GM12878 (cell line): ENCODE measurements around the gene CREB3L1. TPM values are rescaled to one million over a fixed set of nuclear protein-coding genes. Genes with fewer than 3 reads are reported as not detected.
A peak's percentile ranks its signal among the peaks of the same experiment; 100 is the strongest.

ENCODE experiments used
- ATAC-seq: fragments of 200-7000 bp; cut with Tn5 transposase; 3 replicates; pipeline ENCODE4 v1.9.1; 2020; ENCODE audit warnings: mild to moderate bottlenecking, moderate library complexity
- BruUV-seq: library from RNA; stranded (reverse); fragments of 400-500 nt; replicated peaks from 2 replicates; lab custom pipeline; 2021; lab: Mats Ljungman, UMichigan
- CTCF ChIA-PET: fragments of 300-600 bp; sonication (Branson Sonifier 250); formaldehyde crosslinking; extraction: SDS; loops from one replicate; lab custom pipeline; 2021; ENCODE audit warnings: inconsistent platforms; lab: Yijun Ruan, JAX
- POLR2A ChIA-PET: fragments of 350-600 bp; formaldehyde crosslinking; extraction: SDS; loops from one replicate; lab custom pipeline; 2021; ENCODE audit warnings: inconsistent platforms; lab: Charles Lee
- RAD21 ChIA-PET: fragments of 300-600 bp; sonication (Branson Sonifier 250); formaldehyde crosslinking; loops from one replicate; lab custom pipeline; 2023; ENCODE audit warnings: antibody characterized with exemption; ENCODE audit not compliant: unreplicated experiment; lab: Charles Lee
- SMC1A ChIA-PET: fragments of 300-600 bp; sonication (Branson Sonifier 250); formaldehyde crosslinking; loops from one replicate; lab custom pipeline; 2023; ENCODE audit not compliant: unreplicated experiment, uncharacterized antibody; lab: Charles Lee
- DNase-seq: peaks from one replicate; pipeline ENCODE4 v3.0.0-alpha.2; 2011; ENCODE audit warnings: low read depth, low spot score
- FAIRE-seq: peaks from 3 replicates; lab custom pipeline; 2011; peaks lifted over from hg19 to GRCh38; lab: Jason Lieb, UNC
- H2AFZ ChIP-seq: 2 replicates; pipeline ENCODE4 v1.6.0; 2011; ENCODE audit warnings: low read depth, low read length, control low read depth; ENCODE audit not compliant: control insufficient read depth
- H3K27ac ChIP-seq: 2 replicates; pipeline ENCODE4 v1.5.1; 2011; ENCODE audit warnings: control low read depth; ENCODE audit not compliant: control insufficient read depth, insufficient read depth
- H3K27me3 ChIP-seq, 2 experiments: replicated peaks in 1 of 2; 2 replicates each; pipeline versions ENCODE4 v1.6.0 to v1.6.1; 2011; ENCODE audit warnings: low read length in 1 of 2; ENCODE audit not compliant: control insufficient read depth in 2 of 2, insufficient read depth in 2 of 2
- H3K36me3 ChIP-seq, 2 experiments: 2 replicates each; pipeline ENCODE4 v1.5.1; 2011; ENCODE audit warnings: low read length in 1 of 2; ENCODE audit not compliant: control insufficient read depth in 2 of 2, insufficient read depth in 2 of 2
- H3K4me1 ChIP-seq: 2 replicates; pipeline ENCODE4 v1.6.1; 2011; ENCODE audit warnings: mild to moderate bottlenecking, low read length, moderate library complexity, mixed read lengths; ENCODE audit not compliant: control insufficient read depth, insufficient read depth
- H3K4me2 ChIP-seq: 2 replicates; pipeline ENCODE4 v1.6.0; 2011; ENCODE audit warnings: control low read depth; ENCODE audit not compliant: control insufficient read depth, insufficient read depth
- H3K4me3 ChIP-seq: fragments of 200-600 bp; sonication (generic); 2 replicates; pipeline ENCODE4 v1.5.1; 2016
- H3K79me2 ChIP-seq: 2 replicates; pipeline ENCODE4 v1.6.0; 2011; ENCODE audit warnings: low read length; ENCODE audit not compliant: control insufficient read depth, insufficient read depth
- H3K9ac ChIP-seq: 2 replicates; pipeline ENCODE4 v1.8.0; 2011; ENCODE audit warnings: low read length, control low read depth, mixed read lengths; ENCODE audit not compliant: control insufficient read depth, insufficient read depth
- H3K9me3 ChIP-seq: replicated peaks from 3 replicates; pipeline ENCODE4 v1.5.1; 2011; ENCODE audit warnings: mild to moderate bottlenecking, low read length; ENCODE audit not compliant: control insufficient read depth, insufficient read depth
- H4K20me1 ChIP-seq: 2 replicates; pipeline ENCODE4 v1.6.0; 2011; ENCODE audit not compliant: control insufficient read depth, insufficient read depth
- BHLHE40 ChIP-seq, 2 experiments: fragments of 450-650 bp in 1 of 2; IDR thresholded peaks; 2 replicates each; pipeline ENCODE4 v1.6.1; 2011 to 2017; ENCODE audit warnings: low read depth in 2 of 2, borderline replicate concordance in 1 of 2, improper control_type of control experiment in 1 of 2, low read length in 1 of 2, mild to moderate bottlenecking in 1 of 2
- CBFB ChIP-seq: IDR thresholded peaks from 2 replicates; pipeline ENCODE4 v1.6.1; 2016; ENCODE audit warnings: antibody characterized with exemption, low read depth
- EP300 ChIP-seq, 2 experiments: fragments of 150-350 bp in 1 of 2; IDR thresholded peaks; 2 replicates each; pipeline ENCODE4 v1.6.1; 2011 to 2012; ENCODE audit warnings: low read depth in 2 of 2, low read length in 2 of 2, borderline replicate concordance in 1 of 2, improper control_type of control experiment in 1 of 2, inconsistent platforms in 1 of 2; ENCODE audit not compliant: control insufficient read depth in 1 of 2
- FOS ChIP-seq: IDR thresholded peaks from 3 replicates; pipeline ENCODE4 v1.6.1; 2011; ENCODE audit warnings: borderline replicate concordance; ENCODE audit not compliant: insufficient read length; ENCODE audit errors: extremely low read depth
- MLLT1 ChIP-seq: fragments of 450-650 bp; IDR thresholded peaks from 2 replicates; pipeline ENCODE4 v1.6.1; 2016; ENCODE audit warnings: mild to moderate bottlenecking
- NRF1 ChIP-seq: conservative IDR thresholded peaks from 2 replicates; pipeline ENCODE4 v1.6.1; 2011; ENCODE audit warnings: mild to moderate bottlenecking, low read depth, low read length, improper control_type of control experiment
- RCOR1 ChIP-seq: conservative IDR thresholded peaks from 2 replicates; pipeline ENCODE4 v1.6.1; 2012; ENCODE audit warnings: low read depth, low read length, improper control_type of control experiment
- SP1 ChIP-seq: IDR thresholded peaks from one replicate; pipeline ENCODE4 v1.6.1; 2011; ENCODE audit warnings: low read depth, low read length
- SPI1 ChIP-seq: IDR thresholded peaks from 2 replicates; pipeline ENCODE4 v1.6.1; 2011; ENCODE audit warnings: low read depth, mild to moderate bottlenecking, low read length, moderate library complexity, borderline replicate concordance; ENCODE audit not compliant: insufficient read depth
- SREBF2 ChIP-seq: IDR thresholded peaks from 2 replicates; pipeline ENCODE4 v1.6.1; 2012; ENCODE audit warnings: mild to moderate bottlenecking, low read length
- STAT3 ChIP-seq: IDR thresholded peaks from 2 replicates; pipeline ENCODE4 v1.6.1; 2011; ENCODE audit warnings: low read depth, low read length, improper control_type of control experiment
- YY1 ChIP-seq: IDR thresholded peaks from 2 replicates; pipeline ENCODE4 v1.6.1; 2011; ENCODE audit warnings: low read depth, mild to moderate bottlenecking, low read length
- ZNF207 ChIP-seq: fragments of 450-650 bp; IDR thresholded peaks from 2 replicates; pipeline ENCODE4 v1.6.1; 2014; ENCODE audit warnings: antibody characterized with exemption, mild to moderate bottlenecking, borderline replicate concordance
- WGBS: methylation state at CpG from one replicate; pipeline ENCODE4 v1.1.6; 2016; ENCODE audit warnings: low lambda C conversion rate; ENCODE audit not compliant: insufficient replicate concordance, insufficient coverage; ENCODE audit errors: missing lambda C conversion rate; 5-methylcytosine and 5-hydroxymethylcytosine counted together
- in situ Hi-C: fragments of 300-500 bp; cut with MboI; formaldehyde crosslinking; loops from 9 replicates; pipeline ENCODE4 v1.14.3; 2018; ENCODE audit warnings: mixed read lengths
- intact Hi-C: fragments of 100-400 bp; cut with micrococcal nuclease; formaldehyde crosslinking; loops from one replicate; pipeline ENCODE4 v1.14.2; 2022; ENCODE audit not compliant: unreplicated experiment
- polyA plus RNA-seq, 11 experiments: library from polyadenylated mRNA; depleted of rRNA in 4 of 11; unstranded in 6 of 11; stranded (reverse) in 5 of 11; fragments of >200 nt; fragmentation: Nextera tagmentation in 4 of 11; fragmentation: Illumina TruSeq in 1 of 11; extraction: Ambion mirVana in 4 of 11; extraction: Trizol in 1 of 11; gene quantifications; 1 replicate in 1 of 11; 2 replicates in 10 of 11; pipeline versions ENCODE4 v1.2.1 to v1.2.3, GENCODE V29; 2011 to 2016; ENCODE audit warnings: inconsistent platforms in 2 of 11, missing spikeins in 2 of 11, low read depth in 1 of 11
- total RNA-seq, 4 experiments: library from RNA; depleted of rRNA in 3 of 4; stranded (reverse); fragments of >200 nt in 3 of 4; fragmentation: Illumina TruSeq in 1 of 4; extraction: Trizol in 1 of 4; gene quantifications; 2 replicates each; pipeline versions ENCODE4 v1.2.1 to v1.2.3, GENCODE V29; 2013 to 2021
- TF ChIP-seq, protein P1 (sequence below): fragments of 450-650 bp; IDR thresholded peaks from 2 replicates; pipeline ENCODE4 v1.6.1; 2017; ENCODE audit warnings: borderline replicate concordance
- TF ChIP-seq, protein P2 (sequence below): IDR thresholded peaks from 2 replicates; pipeline ENCODE4 v1.6.1; 2011; ENCODE audit warnings: mild to moderate bottlenecking, low read depth, low read length, moderate library complexity; ENCODE audit not compliant: insufficient replicate concordance
- TF ChIP-seq, protein P3 (sequence below): fragments of 450-650 bp; IDR thresholded peaks from 2 replicates; pipeline ENCODE4 v1.6.1; 2016; ENCODE audit warnings: mild to moderate bottlenecking

Gene CREB3L1
- total and polyA plus RNA-seq, 10 of the 15 experiments (the other 5 are each of a cell fraction or from before 2014, with no cell fraction given) = 0.03 to 1.4 (median 0.22) TPM

- peak overlapping the region; percentile 58 for H2AFZ ChIP-seq
- intact Hi-C loops = loop anchor here (1.0 to 10.0 kb wide), 4 partner anchors 69 to 274 kb away; no protein-coding TSS in a partner anchor
- 0 out of 3 replicates have a peak, but pooled peaks cover 2% of the 10 kb centered on the region for H3K9me3 ChIP-seq
- ChIA-PET RAD21 (interaction anchor here (0.7 to 16.5 kb wide), 11 partner anchors 19 to 274 kb away, joined by 3 to 316 read pairs (median 3); no protein-coding TSS in a partner anchor), CTCF (interaction anchor here (0.6 to 17.5 kb wide), 40 partner anchors 8 to 440 kb away, joined by 3 to 626 read pairs (median 4); partner anchors contain the start of gene DGKZ), POLR2A (interaction anchor here (0.7 to 1.2 kb wide), 2 partner anchors 69 to 122 kb away, joined by 5 read pairs; no protein-coding TSS in a partner anchor), SMC1A (interaction anchor here (0.6 to 7.7 kb wide), 19 partner anchors 11 to 274 kb away, joined by 3 to 120 read pairs (median 4); partner anchors contain the start of gene CREB3L1)
- H3K36me3 ChIP-seq = no peaks in the 10 kb centered on the region
- H3K9ac ChIP-seq = no peak overlapping the region
- in situ Hi-C loops = no loop called here
- H3K4me2 ChIP-seq = peak overlapping the region; percentile 73
- peak overlapping the region; percentile 39; the same call in 1 of the 2 replicates for H3K4me3 ChIP-seq
- FAIRE-seq (peak; percentile 83), DNase-seq (no peak), ATAC-seq (peak; percentile 93)
- WGBS = 10% methylated on average over 46 of the region's 46 CpGs
- H3K4me1 ChIP-seq = peaks cover 12% of the 10 kb centered on the region
- no peaks in the 10 kb centered on the region for H3K79me2 ChIP-seq
- H4K20me1 ChIP-seq = no peaks in the 10 kb centered on the region
- no peak overlapping the region for H3K27ac ChIP-seq
- peaks cover 0 to 5% of the 10 kb centered on the region in 2 experiments; a peak in 1 of 4 replicates for H3K27me3 ChIP-seq
- BruUV-seq = no TSS peak
- TF ChIP-seq CBFB = no peak
- TF ChIP-seq, protein P1, sequence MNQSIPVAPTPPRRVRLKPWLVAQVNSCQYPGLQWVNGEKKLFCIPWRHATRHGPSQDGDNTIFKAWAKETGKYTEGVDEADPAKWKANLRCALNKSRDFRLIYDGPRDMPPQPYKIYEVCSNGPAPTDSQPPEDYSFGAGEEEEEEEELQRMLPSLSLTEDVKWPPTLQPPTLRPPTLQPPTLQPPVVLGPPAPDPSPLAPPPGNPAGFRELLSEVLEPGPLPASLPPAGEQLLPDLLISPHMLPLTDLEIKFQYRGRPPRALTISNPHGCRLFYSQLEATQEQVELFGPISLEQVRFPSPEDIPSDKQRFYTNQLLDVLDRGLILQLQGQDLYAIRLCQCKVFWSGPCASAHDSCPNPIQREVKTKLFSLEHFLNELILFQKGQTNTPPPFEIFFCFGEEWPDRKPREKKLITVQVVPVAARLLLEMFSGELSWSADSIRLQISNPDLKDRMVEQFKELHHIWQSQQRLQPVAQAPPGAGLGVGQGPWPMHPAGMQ = no peak
- TF ChIP-seq SP1 = peak; percentile 34
- TF ChIP-seq, protein P2, sequence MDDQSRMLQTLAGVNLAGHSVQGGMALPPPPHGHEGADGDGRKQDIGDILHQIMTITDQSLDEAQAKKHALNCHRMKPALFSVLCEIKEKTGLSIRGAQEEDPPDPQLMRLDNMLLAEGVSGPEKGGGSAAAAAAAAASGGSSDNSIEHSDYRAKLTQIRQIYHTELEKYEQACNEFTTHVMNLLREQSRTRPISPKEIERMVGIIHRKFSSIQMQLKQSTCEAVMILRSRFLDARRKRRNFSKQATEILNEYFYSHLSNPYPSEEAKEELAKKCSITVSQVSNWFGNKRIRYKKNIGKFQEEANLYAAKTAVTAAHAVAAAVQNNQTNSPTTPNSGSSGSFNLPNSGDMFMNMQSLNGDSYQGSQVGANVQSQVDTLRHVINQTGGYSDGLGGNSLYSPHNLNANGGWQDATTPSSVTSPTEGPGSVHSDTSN = no peak
- no peak for TF ChIP-seq NRF1
- TF ChIP-seq SREBF2 = no peak
- peak; percentile 22; the same call in 1 of the 2 replicates for TF ChIP-seq SPI1
- 0 out of 2 replicates have a peak, but pooled peaks have one; percentile 49 for TF ChIP-seq MLLT1
- TF ChIP-seq ZNF207 = no peak
- TF ChIP-seq YY1 = peak; percentile 80
- TF ChIP-seq, protein P3, sequence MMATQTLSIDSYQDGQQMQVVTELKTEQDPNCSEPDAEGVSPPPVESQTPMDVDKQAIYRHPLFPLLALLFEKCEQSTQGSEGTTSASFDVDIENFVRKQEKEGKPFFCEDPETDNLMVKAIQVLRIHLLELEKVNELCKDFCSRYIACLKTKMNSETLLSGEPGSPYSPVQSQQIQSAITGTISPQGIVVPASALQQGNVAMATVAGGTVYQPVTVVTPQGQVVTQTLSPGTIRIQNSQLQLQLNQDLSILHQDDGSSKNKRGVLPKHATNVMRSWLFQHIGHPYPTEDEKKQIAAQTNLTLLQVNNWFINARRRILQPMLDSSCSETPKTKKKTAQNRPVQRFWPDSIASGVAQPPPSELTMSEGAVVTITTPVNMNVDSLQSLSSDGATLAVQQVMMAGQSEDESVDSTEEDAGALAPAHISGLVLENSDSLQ = 0 out of 2 replicates have a peak, but pooled peaks have one; percentile 12
- no peak for TF ChIP-seq FOS
- peak; percentile 32 to 35; a peak in 1 of 4 replicates for TF ChIP-seq BHLHE40 (IDR thresholded peaks at IDR 0.05; ENCODE audit: borderline replicate concordance in 1 of 2, low read depth in 2 of 2, low read length in 1 of 2)
- no peak for TF ChIP-seq EP300 (IDR thresholded peaks at IDR 0.05; ENCODE audit: borderline replicate concordance in 1 of 2, control insufficient read depth in 1 of 2, low read depth in 2 of 2, low read length in 2 of 2)
- 0 out of 2 replicates have a peak, but pooled peaks have one; percentile 55 for TF ChIP-seq RCOR1
- TF ChIP-seq STAT3 = no peak
Measured at GRCh38 chr11:46238967-46239800, 38.3 kb upstream of the CREB3L1 start.
